H9 (cell line): ENCODE data around the gene TOP1. TPM values are rescaled to one million over a fixed set of nuclear protein-coding genes. Genes with fewer than 3 reads are reported as not detected.

Experiments used
- DNase-seq: peaks from one replicate; pipeline ENCODE4 v3.0.0-alpha.2; 2017
- H2AFZ ChIP-seq: one replicate; pipeline ENCODE4 v1.6.1; 2013; ENCODE audit warnings: mild to moderate bottlenecking, low read length, control low read depth, moderate library complexity
- H2AK5ac ChIP-seq: 2 replicates; pipeline ENCODE4 v1.6.1; 2013; ENCODE audit warnings: low read length, control low read depth, mixed read lengths; ENCODE audit not compliant: insufficient read length
- H2BK120ac ChIP-seq: one replicate; pipeline ENCODE4 v1.6.1; 2013; ENCODE audit warnings: low read depth, mild to moderate bottlenecking, low read length, control low read depth, inconsistent platforms; ENCODE audit not compliant: poor library complexity, severe bottlenecking
- H2BK12ac ChIP-seq: 2 replicates; pipeline ENCODE4 v1.6.1; 2013; ENCODE audit warnings: low read length, control low read depth, mixed read lengths, low read depth; ENCODE audit not compliant: insufficient read length
- H2BK15ac ChIP-seq: 2 replicates; pipeline ENCODE4 v1.6.1; 2013; ENCODE audit warnings: low read depth, low read length, control low read depth
- H2BK20ac ChIP-seq: one replicate; pipeline ENCODE4 v1.6.1; 2013; ENCODE audit warnings: low read depth, mild to moderate bottlenecking, low read length, control low read depth, inconsistent platforms; ENCODE audit not compliant: poor library complexity, severe bottlenecking
- H2BK5ac ChIP-seq: 2 replicates; pipeline ENCODE4 v1.6.1; 2013; ENCODE audit warnings: low read length, control low read depth, mixed read lengths; ENCODE audit not compliant: insufficient read length
- H3K14ac ChIP-seq: 2 replicates; pipeline ENCODE4 v1.6.1; 2013; ENCODE audit warnings: low read length, control low read depth; ENCODE audit not compliant: insufficient read depth
- H3K18ac ChIP-seq: 2 replicates; pipeline ENCODE4 v1.6.1; 2013; ENCODE audit warnings: low read depth, mild to moderate bottlenecking, mixed read lengths, low read length, control low read depth; ENCODE audit not compliant: insufficient read length
- H3K23ac ChIP-seq: 2 replicates; pipeline ENCODE4 v1.6.1; 2013; ENCODE audit warnings: low read length, control low read depth, mixed read lengths, low read depth; ENCODE audit not compliant: insufficient read length
- H3K23me2 ChIP-seq: 2 replicates; pipeline ENCODE4 v1.6.1; 2013; ENCODE audit warnings: low read depth, mild to moderate bottlenecking, mixed read lengths, low read length, control low read depth; ENCODE audit not compliant: insufficient read length, poor library complexity, severe bottlenecking
- H3K27ac ChIP-seq: 2 replicates; pipeline ENCODE4 v1.5.1; 2013; ENCODE audit warnings: low read length, control low read depth, mixed read lengths, low read depth; ENCODE audit not compliant: insufficient read length
- H3K27me3 ChIP-seq: 2 replicates; pipeline ENCODE4 v1.6.1; 2013; ENCODE audit warnings: low read length, control low read depth, inconsistent platforms; ENCODE audit not compliant: insufficient read depth
- H3K4ac ChIP-seq: 2 replicates; pipeline ENCODE4 v1.6.1; 2013; ENCODE audit warnings: low read depth, mild to moderate bottlenecking, control low read depth, inconsistent platforms, low read length, moderate library complexity
- H3K4me1 ChIP-seq: 2 replicates; pipeline ENCODE4 v1.6.1; 2013; ENCODE audit warnings: low read length, control low read depth, inconsistent platforms; ENCODE audit not compliant: insufficient read depth
- H3K4me2 ChIP-seq: 2 replicates; pipeline ENCODE4 v1.6.1; 2013; ENCODE audit warnings: low read length, control low read depth, mixed read lengths; ENCODE audit not compliant: insufficient read length, insufficient read depth
- H3K56ac ChIP-seq: 2 replicates; pipeline ENCODE4 v1.6.1; 2013; ENCODE audit warnings: low read depth, mild to moderate bottlenecking, mixed read lengths, low read length, control low read depth; ENCODE audit not compliant: insufficient read length
- H3K79me1 ChIP-seq: 2 replicates; pipeline ENCODE4 v1.6.1; 2013; ENCODE audit warnings: low read depth, mild to moderate bottlenecking, moderate library complexity, low read length, control low read depth, inconsistent platforms; ENCODE audit not compliant: insufficient read depth, poor library complexity, severe bottlenecking
- H3K79me2 ChIP-seq: 2 replicates; pipeline ENCODE4 v1.6.1; 2013; ENCODE audit warnings: low read length, control low read depth, inconsistent platforms; ENCODE audit not compliant: insufficient read depth
- H3K9ac ChIP-seq: 2 replicates; pipeline ENCODE4 v1.6.1; 2013; ENCODE audit warnings: low read length, control low read depth, mixed read lengths; ENCODE audit not compliant: insufficient read length; ENCODE audit errors: extremely low read depth
- H3K9me3 ChIP-seq: one replicate; pipeline ENCODE4 v1.6.1; 2013; ENCODE audit warnings: low read depth, low read length, inconsistent platforms; ENCODE audit not compliant: control insufficient read depth
- H3T11ph ChIP-seq: one replicate; pipeline ENCODE4 v1.6.1; 2013; ENCODE audit warnings: mild to moderate bottlenecking, low read length, control low read depth, inconsistent platforms
- H4K20me1 ChIP-seq: one replicate; pipeline ENCODE4 v1.6.1; 2013; ENCODE audit not compliant: control insufficient read depth, insufficient read length, insufficient read depth
- H4K5ac ChIP-seq: 2 replicates; pipeline ENCODE4 v1.6.1; 2013; ENCODE audit warnings: low read depth, mild to moderate bottlenecking, mixed read lengths, low read length, control low read depth; ENCODE audit not compliant: insufficient read length
- H4K8ac ChIP-seq: replicated peaks from 2 replicates; pipeline ENCODE4 v1.6.1; 2013; ENCODE audit warnings: low read length, control low read depth, mixed read lengths, low read depth; ENCODE audit not compliant: insufficient read length
- H4K91ac ChIP-seq: 2 replicates; pipeline ENCODE4 v1.6.1; 2013; ENCODE audit warnings: low read depth, mild to moderate bottlenecking, moderate library complexity, mixed read lengths, low read length, control low read depth; ENCODE audit not compliant: insufficient read length
- H3K27ac Mint-ChIP-seq, 3 experiments: 2 replicates in 2 of 3; 3 replicates in 1 of 3; pipeline ENCODE4 v1.8.0; 2020 to 2021; ENCODE audit warnings: mixed read lengths in 3 of 3, mild to moderate bottlenecking in 1 of 3, moderate library complexity in 1 of 3
- H3K27me3 Mint-ChIP-seq: 2 replicates; pipeline ENCODE4 v1.8.0; 2021; ENCODE audit warnings: low read depth, mild to moderate bottlenecking, moderate library complexity, mixed read lengths
- H3K36me3 Mint-ChIP-seq, 3 experiments: 2 replicates in 2 of 3; 3 replicates in 1 of 3; pipeline ENCODE4 v1.8.0; 2020 to 2021; ENCODE audit warnings: low read depth in 3 of 3, mixed read lengths in 3 of 3; ENCODE audit not compliant: insufficient read depth in 1 of 3
- H3K4me1 Mint-ChIP-seq, 2 experiments: 2 replicates each; pipeline ENCODE4 v1.8.0; 2020; ENCODE audit warnings: mixed read lengths in 2 of 2
- H3K4me3 Mint-ChIP-seq, 2 experiments: 2 replicates in 1 of 2; 3 replicates in 1 of 2; pipeline ENCODE4 v1.8.0; 2020 to 2021; ENCODE audit warnings: mild to moderate bottlenecking in 2 of 2, mixed read lengths in 2 of 2, moderate library complexity in 1 of 2
- H3K9me3 Mint-ChIP-seq, 2 experiments: 2 replicates in 1 of 2; 3 replicates in 1 of 2; pipeline ENCODE4 v1.8.0; 2020; ENCODE audit warnings: mild to moderate bottlenecking in 2 of 2, mixed read lengths in 2 of 2, moderate library complexity in 1 of 2
- WGBS: extraction: QIAGEN DNeasy Blood & Tissue Kit; methylation state at CpG from one replicate; pipeline ENCODE4 v1.1.7; 2013; ENCODE audit warnings: missing lambda C conversion rate, low lambda C conversion rate, mixed read lengths; ENCODE audit not compliant: insufficient read length; ENCODE audit errors: extremely low coverage; 5-methylcytosine and 5-hydroxymethylcytosine counted together
- total RNA-seq: library from RNA; stranded (reverse); gene quantifications from 2 replicates; pipeline ENCODE4 v1.2.1, GENCODE V29; 2021
- TF ChIP-seq, protein P1 (sequence below): fragments of 200-600 bp; sonication (generic); conservative IDR thresholded peaks from 3 replicates; pipeline ENCODE4 v1.8.0; 2021; ENCODE audit warnings: antibody characterized with exemption, mild to moderate bottlenecking

Gene TOP1
- total RNA-seq, 1 experiment from 2014 or later = 96.4 TPM

DNA sequence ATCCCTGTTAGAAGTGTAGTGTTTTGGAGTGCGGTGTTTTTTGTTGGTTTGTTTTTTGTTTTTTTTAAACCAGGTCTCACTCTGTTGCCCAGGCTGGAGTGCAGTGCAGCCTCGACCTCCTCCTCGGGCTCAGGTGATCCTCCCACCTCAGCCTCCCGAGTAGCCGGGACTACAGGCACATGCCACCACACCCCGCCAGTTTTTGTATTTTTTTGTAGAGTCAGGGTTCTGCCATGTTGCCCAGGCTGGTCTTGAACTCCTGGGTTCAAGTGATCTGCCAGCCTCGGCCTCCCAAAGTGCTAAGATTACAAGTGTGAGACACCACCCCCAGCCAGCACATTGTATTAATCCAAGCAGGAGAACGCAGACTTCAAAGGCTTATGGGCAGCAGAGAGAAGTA, 1.3 kb upstream of the TOP1 start:
- Histone ChIP-seq H3K4me1 (peaks cover 6% of the 10 kb centered on the region), H4K20me1 (no peaks in the 10 kb centered on the region), H3K27me3 (0 out of 2 replicates have a peak, but pooled peaks cover 2% of the 10 kb centered on the region), H3K4me2 (no peak overlapping the region), H3K23me2 (peaks cover 13% of the 10 kb centered on the region), H3K18ac (no peak overlapping the region), H3K79me2 (peaks cover 21% of the 10 kb centered on the region; the same call in 1 of the 2 replicates), H3K9me3 (no peaks in the 10 kb centered on the region), H4K8ac (no peak overlapping the region), H3K23ac (no peak overlapping the region), H2AK5ac (no peak overlapping the region), H2BK5ac (no peak overlapping the region), H3K56ac (no peak overlapping the region), H3K14ac (no peak overlapping the region), H3K27ac (no peak overlapping the region), H3K79me1 (peaks cover 3% of the 10 kb centered on the region), H3T11ph (no peak overlapping the region), H3K4ac (no peak overlapping the region), H4K5ac (no peak overlapping the region), H2BK120ac (no peak overlapping the region), H2AFZ (no peak overlapping the region), H2BK20ac (no peak overlapping the region), H2BK15ac (no peak overlapping the region), H3K9ac (no peak overlapping the region), H2BK12ac (no peak overlapping the region), H4K91ac (no peak overlapping the region)
- H3K4me3 Mint-ChIP-seq = peak overlapping the region; percentile 88; a peak in 3 of 5 replicates
- TF ChIP-seq, protein P1, sequence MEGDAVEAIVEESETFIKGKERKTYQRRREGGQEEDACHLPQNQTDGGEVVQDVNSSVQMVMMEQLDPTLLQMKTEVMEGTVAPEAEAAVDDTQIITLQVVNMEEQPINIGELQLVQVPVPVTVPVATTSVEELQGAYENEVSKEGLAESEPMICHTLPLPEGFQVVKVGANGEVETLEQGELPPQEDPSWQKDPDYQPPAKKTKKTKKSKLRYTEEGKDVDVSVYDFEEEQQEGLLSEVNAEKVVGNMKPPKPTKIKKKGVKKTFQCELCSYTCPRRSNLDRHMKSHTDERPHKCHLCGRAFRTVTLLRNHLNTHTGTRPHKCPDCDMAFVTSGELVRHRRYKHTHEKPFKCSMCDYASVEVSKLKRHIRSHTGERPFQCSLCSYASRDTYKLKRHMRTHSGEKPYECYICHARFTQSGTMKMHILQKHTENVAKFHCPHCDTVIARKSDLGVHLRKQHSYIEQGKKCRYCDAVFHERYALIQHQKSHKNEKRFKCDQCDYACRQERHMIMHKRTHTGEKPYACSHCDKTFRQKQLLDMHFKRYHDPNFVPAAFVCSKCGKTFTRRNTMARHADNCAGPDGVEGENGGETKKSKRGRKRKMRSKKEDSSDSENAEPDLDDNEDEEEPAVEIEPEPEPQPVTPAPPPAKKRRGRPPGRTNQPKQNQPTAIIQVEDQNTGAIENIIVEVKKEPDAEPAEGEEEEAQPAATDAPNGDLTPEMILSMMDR = no peak
- no peak overlapping the region for H3K27ac Mint-ChIP-seq
- H3K36me3 Mint-ChIP-seq = peaks cover 17 to 28% (median 25%) of the 10 kb centered on the region in 3 experiments
- DNase-seq = no peak
- peaks cover 33 to 40% of the 10 kb centered on the region in 2 experiments for H3K4me1 Mint-ChIP-seq
- peaks cover 20% of the 10 kb centered on the region for H3K27me3 Mint-ChIP-seq
- no peaks in the 10 kb centered on the region for H3K9me3 Mint-ChIP-seq
- WGBS = no CpG with 5 or more reads among the region's 8 CpGs
